Neuronal stem cell (in vitro differentiated cells): ENCODE data around the gene DEFB108B.
"Not testable (repeated sequence)": the region's sequence is repeated elsewhere in the genome, so short reads cannot be mapped to it uniquely, and the experiment has no call there.

ENCODE experiments used
- DNase-seq: peaks from one replicate; pipeline ENCODE4 v3.0.0-alpha.2; 2013; ENCODE audit warnings: low spot score
- H2AFZ ChIP-seq: one replicate; pipeline ENCODE4 v1.6.1; 2013; ENCODE audit warnings: mild to moderate bottlenecking, low read length, inconsistent platforms
- H2AK5ac ChIP-seq: 2 replicates; pipeline ENCODE4 v1.6.1; 2013; ENCODE audit warnings: low read depth, mild to moderate bottlenecking, inconsistent platforms, low read length, moderate library complexity, mixed read lengths
- H2BK120ac ChIP-seq: 2 replicates; pipeline ENCODE4 v1.6.1; 2013; ENCODE audit warnings: low read depth, mild to moderate bottlenecking, inconsistent platforms, low read length, moderate library complexity, mixed read lengths
- H2BK12ac ChIP-seq: one replicate; pipeline ENCODE4 v1.6.1; 2013; ENCODE audit warnings: low read length, inconsistent platforms
- H2BK15ac ChIP-seq: 2 replicates; pipeline ENCODE4 v1.6.1; 2013; ENCODE audit warnings: mild to moderate bottlenecking, low read length, inconsistent platforms, mixed read lengths
- H2BK5ac ChIP-seq: one replicate; pipeline ENCODE4 v1.6.1; 2013; ENCODE audit warnings: inconsistent platforms, mild to moderate bottlenecking, low read length, moderate library complexity
- H3K14ac ChIP-seq: one replicate; pipeline ENCODE4 v1.6.1; 2013; ENCODE audit warnings: low read length, inconsistent platforms
- H3K18ac ChIP-seq: 2 replicates; pipeline ENCODE4 v1.6.1; 2013; ENCODE audit warnings: low read length, inconsistent platforms
- H3K23ac ChIP-seq: 2 replicates; pipeline ENCODE4 v1.6.1; 2013; ENCODE audit warnings: low read depth, mild to moderate bottlenecking, mixed read lengths, low read length, inconsistent platforms; ENCODE audit not compliant: poor library complexity
- H3K27ac ChIP-seq: replicated peaks from 3 replicates; pipeline ENCODE4 v1.5.1; 2013; ENCODE audit warnings: low read length, inconsistent platforms
- H3K27me3 ChIP-seq, 3 experiments: 2 replicates each; pipeline ENCODE4 v1.6.1; 2013; ENCODE audit warnings: low read length in 3 of 3, mild to moderate bottlenecking in 2 of 3, inconsistent platforms in 1 of 3, low read depth in 1 of 3, mixed read lengths in 1 of 3, moderate library complexity in 1 of 3; ENCODE audit not compliant: control insufficient read depth in 3 of 3, insufficient read depth in 3 of 3
- H3K36me3 ChIP-seq, 2 donors: replicated peaks in 1 of 2; 2 replicates each; pipeline ENCODE4 v1.6.1; 2013; ENCODE audit warnings: low read length in 2 of 2; ENCODE audit not compliant: control insufficient read depth in 2 of 2, insufficient read depth in 2 of 2
- H3K4ac ChIP-seq: 2 replicates; pipeline ENCODE4 v1.6.1; 2013; ENCODE audit warnings: inconsistent platforms, mild to moderate bottlenecking, low read length, moderate library complexity
- H3K4me1 ChIP-seq, 2 donors: 1 replicate in 1 of 2; 2 replicates in 1 of 2; pipeline ENCODE4 v1.6.1; 2013; ENCODE audit warnings: low read length in 2 of 2, low read depth in 1 of 2; ENCODE audit not compliant: control insufficient read depth in 2 of 2, insufficient read depth in 1 of 2
- H3K4me2 ChIP-seq: one replicate; pipeline ENCODE4 v1.6.1; 2013; ENCODE audit warnings: mild to moderate bottlenecking, low read length, inconsistent platforms; ENCODE audit not compliant: insufficient read depth, poor library complexity, severe bottlenecking
- H3K4me3 ChIP-seq, 2 donors: 2 replicates each; pipeline ENCODE4 v1.5.1; 2013; ENCODE audit warnings: low read length in 2 of 2, mild to moderate bottlenecking in 2 of 2, inconsistent platforms in 1 of 2, moderate library complexity in 1 of 2
- H3K79me1 ChIP-seq: one replicate; pipeline ENCODE4 v1.6.1; 2013; ENCODE audit warnings: low read depth, mild to moderate bottlenecking, inconsistent platforms, low read length, moderate library complexity
- H3K9ac ChIP-seq: one replicate; pipeline ENCODE4 v1.6.1; 2013; ENCODE audit warnings: mild to moderate bottlenecking, low read depth, low read length, inconsistent platforms; ENCODE audit not compliant: poor library complexity
- H3K9me3 ChIP-seq, 2 donors: replicated peaks in 1 of 2; 2 replicates each; pipeline versions ENCODE3 to v1.6.1; 2013; ENCODE audit warnings: low read length in 2 of 2, mild to moderate bottlenecking in 2 of 2, inconsistent platforms in 1 of 2, low read depth in 1 of 2, mixed read lengths in 1 of 2, moderate library complexity in 1 of 2; ENCODE audit not compliant: control insufficient read depth in 2 of 2, insufficient read depth in 1 of 2
- H4K8ac ChIP-seq: one replicate; pipeline ENCODE4 v1.6.1; 2013; ENCODE audit warnings: low read depth, mild to moderate bottlenecking, inconsistent platforms, low read length, moderate library complexity
- H4K91ac ChIP-seq: one replicate; pipeline ENCODE4 v1.6.1; 2013; ENCODE audit warnings: low read length, low read depth, mild to moderate bottlenecking, inconsistent platforms; ENCODE audit not compliant: poor library complexity
- WGBS, 2 donors: extraction: QIAGEN DNeasy Blood & Tissue Kit; methylation state at CpG; one replicate each; pipeline ENCODE4 v1.1.7; 2013; ENCODE audit warnings: missing lambda C conversion rate in 2 of 2, mixed read lengths in 1 of 2; ENCODE audit not compliant: insufficient read length in 2 of 2, insufficient replicate concordance in 1 of 2; ENCODE audit errors: extremely low coverage in 2 of 2; 5-methylcytosine and 5-hydroxymethylcytosine counted together

The DEFB108B gene

DNA sequence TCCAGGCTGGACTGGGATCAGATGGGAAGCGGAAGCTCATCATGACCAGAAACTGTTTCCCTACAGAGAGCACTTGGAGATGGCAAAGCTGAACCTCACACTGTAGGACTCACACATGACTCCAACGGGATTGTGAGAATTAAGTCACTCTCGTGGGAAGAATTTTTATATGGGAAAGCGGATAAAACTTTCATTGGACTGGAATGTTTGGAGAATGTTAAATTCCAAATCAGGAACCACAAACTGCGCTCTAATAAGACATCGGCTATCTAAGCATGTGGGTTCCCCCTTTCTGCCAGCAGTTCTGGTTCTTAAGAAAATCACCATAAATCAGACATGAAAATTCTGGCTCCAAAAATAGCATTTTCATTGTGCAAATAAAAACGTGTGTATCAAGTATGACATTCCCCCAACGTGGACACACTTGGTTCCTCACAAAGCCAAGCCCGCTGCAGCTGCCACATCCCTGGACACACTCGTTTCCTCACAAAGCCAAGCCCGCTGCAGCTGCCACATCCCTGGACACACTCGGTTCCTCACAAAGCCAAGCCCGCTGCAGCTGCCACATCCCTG, 33.4 kb upstream of the DEFB108B start:
- not testable (repeated sequence) for H3K14ac ChIP-seq, H3K4me1 ChIP-seq, H3K18ac ChIP-seq, H3K9ac ChIP-seq, DNase-seq, H3K4me3 ChIP-seq, H2BK12ac ChIP-seq, H3K27me3 ChIP-seq, H3K9me3 ChIP-seq, H4K91ac ChIP-seq, H2AK5ac ChIP-seq, H3K4me2 ChIP-seq, H2BK5ac ChIP-seq, H3K36me3 ChIP-seq, H3K79me1 ChIP-seq, H2BK120ac ChIP-seq, H3K27ac ChIP-seq, H3K4ac ChIP-seq, H2AFZ ChIP-seq, H2BK15ac ChIP-seq, H3K23ac ChIP-seq, H4K8ac ChIP-seq
- WGBS, 2 donors: no CpG with 5 or more reads among the region's 13 CpGs

DNA sequence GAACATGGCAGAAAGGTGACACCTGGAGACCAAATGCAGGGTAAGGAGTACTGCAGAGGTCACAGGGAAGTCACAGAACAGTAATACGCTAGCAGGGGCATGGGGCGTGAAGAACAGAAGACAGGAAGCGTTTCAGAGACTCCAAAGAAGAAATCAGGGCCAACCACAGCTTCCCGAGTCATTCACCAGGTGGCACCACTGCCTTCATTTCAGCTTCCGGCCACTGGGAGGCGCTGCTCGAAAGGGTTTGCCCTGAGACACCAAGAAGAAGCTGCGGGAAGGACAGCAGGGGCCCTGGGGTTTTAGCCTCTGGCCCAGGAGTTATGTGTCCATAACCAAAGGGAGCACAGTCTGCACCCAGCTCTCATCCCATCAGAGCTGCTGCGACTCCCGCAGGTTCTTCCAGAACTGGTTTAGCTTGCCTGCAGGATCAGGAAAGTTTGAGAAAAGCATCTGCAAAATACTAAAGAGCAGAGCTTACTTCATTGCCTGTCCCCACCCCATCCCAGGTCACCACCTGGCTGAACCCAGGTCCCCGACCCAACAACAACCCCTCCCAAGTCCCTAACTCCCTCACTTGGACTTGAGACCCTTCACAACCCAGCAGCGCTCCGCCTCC, 32.6 kb upstream of the DEFB108B start:
- H2AFZ ChIP-seq, H2BK15ac ChIP-seq, H4K8ac ChIP-seq, H4K91ac ChIP-seq, H2BK12ac ChIP-seq, H2BK5ac ChIP-seq, H3K4me3 ChIP-seq, H2AK5ac ChIP-seq, H3K36me3 ChIP-seq, H3K14ac ChIP-seq, H3K4ac ChIP-seq, H3K9me3 ChIP-seq, H3K4me2 ChIP-seq, H3K27ac ChIP-seq, H3K27me3 ChIP-seq, H3K9ac ChIP-seq, H3K18ac ChIP-seq, H3K23ac ChIP-seq, H3K4me1 ChIP-seq, H2BK120ac ChIP-seq, H3K79me1 ChIP-seq: not testable (repeated sequence)
- WGBS, 2 donors: no CpG with 5 or more reads among the region's 13 CpGs
- DNase-seq: peak; percentile 56

DNA sequence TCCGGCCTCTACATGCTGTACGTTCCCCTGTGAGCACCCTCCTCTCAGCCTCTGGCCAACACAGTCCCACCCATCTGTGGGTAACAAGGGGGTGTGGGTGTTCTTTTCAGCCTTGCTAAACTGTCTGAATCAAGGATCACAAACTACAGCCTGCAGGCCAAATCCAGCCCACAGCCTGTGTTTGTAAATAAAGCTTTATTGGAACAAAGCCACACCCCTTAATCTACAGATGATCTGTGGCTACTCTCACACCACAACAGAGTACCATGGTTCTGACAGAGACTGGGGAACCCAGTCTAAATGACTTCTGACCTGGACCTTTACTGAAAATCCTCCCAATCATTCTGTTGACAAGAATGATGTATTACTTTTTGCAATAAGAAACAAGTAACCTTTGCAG, 32.0 kb upstream of the DEFB108B start:
- not testable (repeated sequence) for H3K9ac ChIP-seq, H3K4me3 ChIP-seq
- no CpG with 5 or more reads among the region's 2 CpGs for WGBS, 2 donors

DNA sequence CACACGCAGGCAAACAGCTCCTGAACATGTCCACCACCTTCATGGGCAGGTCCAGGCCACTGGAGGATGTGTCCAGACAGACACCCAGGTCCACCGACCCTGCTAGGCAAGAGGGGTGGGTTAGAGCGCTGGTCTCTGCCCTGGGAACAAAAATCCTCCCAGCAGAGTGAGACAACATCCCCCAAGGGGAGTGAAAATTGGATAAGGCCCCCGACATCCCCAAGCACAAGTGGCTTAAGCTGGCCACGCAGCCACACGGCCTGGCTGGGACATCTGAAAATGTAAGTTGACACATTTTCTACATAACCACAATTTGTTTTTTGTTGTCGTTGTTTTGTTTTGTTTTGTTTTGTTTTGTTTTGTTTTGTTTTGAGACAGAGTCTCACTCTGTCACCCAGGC, 30.1 kb upstream of the DEFB108B start:
- H2BK15ac ChIP-seq, H3K9me3 ChIP-seq, H4K91ac ChIP-seq, H3K9ac ChIP-seq, H2BK5ac ChIP-seq, H3K14ac ChIP-seq, H3K36me3 ChIP-seq, H3K27me3 ChIP-seq, H2AFZ ChIP-seq, H3K79me1 ChIP-seq, H2BK12ac ChIP-seq, DNase-seq, H3K4me2 ChIP-seq, H2BK120ac ChIP-seq, H2AK5ac ChIP-seq, H3K4ac ChIP-seq, H3K4me1 ChIP-seq, H4K8ac ChIP-seq, H3K4me3 ChIP-seq, H3K18ac ChIP-seq, H3K27ac ChIP-seq, H3K23ac ChIP-seq: not testable (repeated sequence)
- no CpG with 5 or more reads among the region's 7 CpGs for WGBS, 2 donors

More for the DNA sequence above, 32.0 kb upstream of the DEFB108B start:
- not testable (repeated sequence) for H4K91ac ChIP-seq, H2BK120ac ChIP-seq, H2AFZ ChIP-seq, DNase-seq, H3K23ac ChIP-seq, H3K14ac ChIP-seq, H3K9me3 ChIP-seq, H3K27ac ChIP-seq, H3K4me2 ChIP-seq, H3K18ac ChIP-seq, H3K79me1 ChIP-seq, H3K36me3 ChIP-seq, H3K4ac ChIP-seq, H3K27me3 ChIP-seq, H2BK5ac ChIP-seq, H4K8ac ChIP-seq, H2BK12ac ChIP-seq, H2AK5ac ChIP-seq, H3K4me1 ChIP-seq, H2BK15ac ChIP-seq
